ENCODE measurements around the gene PLPPR1.
A peak's percentile ranks its signal among the peaks of the same experiment; 100 is the strongest.

DNA sequence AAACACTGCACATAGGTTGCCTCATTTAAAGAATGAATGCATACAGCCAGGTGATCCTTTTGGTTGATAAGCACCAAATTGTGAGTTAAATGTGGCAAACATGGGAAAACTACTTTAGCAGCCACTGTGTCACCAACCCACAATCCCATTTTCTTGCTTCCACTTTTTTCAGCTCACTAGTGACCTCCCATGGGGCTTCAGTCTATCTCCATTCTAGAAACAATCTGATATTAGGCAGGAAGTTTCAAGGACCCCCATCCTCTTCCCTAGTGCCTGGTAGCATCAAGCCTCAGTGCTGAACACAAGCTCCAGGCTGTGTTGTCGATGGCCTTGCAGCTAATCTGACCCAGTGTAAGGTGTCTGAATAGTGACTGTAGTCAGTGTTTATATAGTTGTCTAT lies 66.2 kb downstream of the PLPPR1 start:
- TF ChIP-seq, protein P1, sequence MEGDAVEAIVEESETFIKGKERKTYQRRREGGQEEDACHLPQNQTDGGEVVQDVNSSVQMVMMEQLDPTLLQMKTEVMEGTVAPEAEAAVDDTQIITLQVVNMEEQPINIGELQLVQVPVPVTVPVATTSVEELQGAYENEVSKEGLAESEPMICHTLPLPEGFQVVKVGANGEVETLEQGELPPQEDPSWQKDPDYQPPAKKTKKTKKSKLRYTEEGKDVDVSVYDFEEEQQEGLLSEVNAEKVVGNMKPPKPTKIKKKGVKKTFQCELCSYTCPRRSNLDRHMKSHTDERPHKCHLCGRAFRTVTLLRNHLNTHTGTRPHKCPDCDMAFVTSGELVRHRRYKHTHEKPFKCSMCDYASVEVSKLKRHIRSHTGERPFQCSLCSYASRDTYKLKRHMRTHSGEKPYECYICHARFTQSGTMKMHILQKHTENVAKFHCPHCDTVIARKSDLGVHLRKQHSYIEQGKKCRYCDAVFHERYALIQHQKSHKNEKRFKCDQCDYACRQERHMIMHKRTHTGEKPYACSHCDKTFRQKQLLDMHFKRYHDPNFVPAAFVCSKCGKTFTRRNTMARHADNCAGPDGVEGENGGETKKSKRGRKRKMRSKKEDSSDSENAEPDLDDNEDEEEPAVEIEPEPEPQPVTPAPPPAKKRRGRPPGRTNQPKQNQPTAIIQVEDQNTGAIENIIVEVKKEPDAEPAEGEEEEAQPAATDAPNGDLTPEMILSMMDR (CRISPR knock-in tag; IDR thresholded peaks at IDR 0.05): peak; percentile 32; the same call in 1 of the 2 replicates
- TF ChIP-seq SRF (IDR thresholded peaks at IDR 0.05; ENCODE audit: low read depth, low read length): no peak
- TF ChIP-seq, protein P2, sequence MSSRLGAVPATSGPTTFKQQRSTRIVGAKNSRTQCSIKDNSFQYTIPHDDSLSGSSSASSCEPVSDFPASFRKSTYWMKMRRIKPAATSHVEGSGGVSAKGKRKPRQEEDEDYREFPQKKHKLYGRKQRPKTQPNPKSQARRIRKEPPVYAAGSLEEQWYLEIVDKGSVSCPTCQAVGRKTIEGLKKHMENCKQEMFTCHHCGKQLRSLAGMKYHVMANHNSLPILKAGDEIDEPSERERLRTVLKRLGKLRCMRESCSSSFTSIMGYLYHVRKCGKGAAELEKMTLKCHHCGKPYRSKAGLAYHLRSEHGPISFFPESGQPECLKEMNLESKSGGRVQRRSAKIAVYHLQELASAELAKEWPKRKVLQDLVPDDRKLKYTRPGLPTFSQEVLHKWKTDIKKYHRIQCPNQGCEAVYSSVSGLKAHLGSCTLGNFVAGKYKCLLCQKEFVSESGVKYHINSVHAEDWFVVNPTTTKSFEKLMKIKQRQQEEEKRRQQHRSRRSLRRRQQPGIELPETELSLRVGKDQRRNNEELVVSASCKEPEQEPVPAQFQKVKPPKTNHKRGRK (CRISPR knock-in tag; IDR thresholded peaks at IDR 0.05): no peak
- no peak for TF ChIP-seq PAX8 (CRISPR knock-in tag; IDR thresholded peaks at IDR 0.05; ENCODE audit: borderline replicate concordance)
- TF ChIP-seq, protein P3, sequence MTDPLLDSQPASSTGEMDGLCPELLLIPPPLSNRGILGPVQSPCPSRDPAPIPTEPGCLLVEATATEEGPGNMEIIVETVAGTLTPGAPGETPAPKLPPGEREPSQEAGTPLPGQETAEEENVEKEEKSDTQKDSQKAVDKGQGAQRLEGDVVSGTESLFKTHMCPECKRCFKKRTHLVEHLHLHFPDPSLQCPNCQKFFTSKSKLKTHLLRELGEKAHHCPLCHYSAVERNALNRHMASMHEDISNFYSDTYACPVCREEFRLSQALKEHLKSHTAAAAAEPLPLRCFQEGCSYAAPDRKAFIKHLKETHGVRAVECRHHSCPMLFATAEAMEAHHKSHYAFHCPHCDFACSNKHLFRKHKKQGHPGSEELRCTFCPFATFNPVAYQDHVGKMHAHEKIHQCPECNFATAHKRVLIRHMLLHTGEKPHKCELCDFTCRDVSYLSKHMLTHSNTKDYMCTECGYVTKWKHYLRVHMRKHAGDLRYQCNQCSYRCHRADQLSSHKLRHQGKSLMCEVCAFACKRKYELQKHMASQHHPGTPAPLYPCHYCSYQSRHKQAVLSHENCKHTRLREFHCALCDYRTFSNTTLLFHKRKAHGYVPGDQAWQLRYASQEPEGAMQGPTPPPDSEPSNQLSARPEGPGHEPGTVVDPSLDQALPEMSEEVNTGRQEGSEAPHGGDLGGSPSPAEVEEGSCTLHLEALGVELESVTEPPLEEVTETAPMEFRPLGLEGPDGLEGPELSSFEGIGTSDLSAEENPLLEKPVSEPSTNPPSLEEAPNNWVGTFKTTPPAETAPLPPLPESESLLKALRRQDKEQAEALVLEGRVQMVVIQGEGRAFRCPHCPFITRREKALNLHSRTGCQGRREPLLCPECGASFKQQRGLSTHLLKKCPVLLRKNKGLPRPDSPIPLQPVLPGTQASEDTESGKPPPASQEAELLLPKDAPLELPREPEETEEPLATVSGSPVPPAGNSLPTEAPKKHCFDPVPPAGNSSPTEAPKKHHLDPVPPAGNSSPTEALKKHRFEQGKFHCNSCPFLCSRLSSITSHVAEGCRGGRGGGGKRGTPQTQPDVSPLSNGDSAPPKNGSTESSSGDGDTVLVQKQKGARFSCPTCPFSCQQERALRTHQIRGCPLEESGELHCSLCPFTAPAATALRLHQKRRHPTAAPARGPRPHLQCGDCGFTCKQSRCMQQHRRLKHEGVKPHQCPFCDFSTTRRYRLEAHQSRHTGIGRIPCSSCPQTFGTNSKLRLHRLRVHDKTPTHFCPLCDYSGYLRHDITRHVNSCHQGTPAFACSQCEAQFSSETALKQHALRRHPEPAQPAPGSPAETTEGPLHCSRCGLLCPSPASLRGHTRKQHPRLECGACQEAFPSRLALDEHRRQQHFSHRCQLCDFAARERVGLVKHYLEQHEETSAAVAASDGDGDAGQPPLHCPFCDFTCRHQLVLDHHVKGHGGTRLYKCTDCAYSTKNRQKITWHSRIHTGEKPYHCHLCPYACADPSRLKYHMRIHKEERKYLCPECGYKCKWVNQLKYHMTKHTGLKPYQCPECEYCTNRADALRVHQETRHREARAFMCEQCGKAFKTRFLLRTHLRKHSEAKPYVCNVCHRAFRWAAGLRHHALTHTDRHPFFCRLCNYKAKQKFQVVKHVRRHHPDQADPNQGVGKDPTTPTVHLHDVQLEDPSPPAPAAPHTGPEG (CRISPR knock-in tag; IDR thresholded peaks at IDR 0.05): no peak
- TF ChIP-seq ZZZ3 (CRISPR knock-in tag; IDR thresholded peaks at IDR 0.05; ENCODE audit: borderline replicate concordance): no peak
- TF ChIP-seq, protein P4, sequence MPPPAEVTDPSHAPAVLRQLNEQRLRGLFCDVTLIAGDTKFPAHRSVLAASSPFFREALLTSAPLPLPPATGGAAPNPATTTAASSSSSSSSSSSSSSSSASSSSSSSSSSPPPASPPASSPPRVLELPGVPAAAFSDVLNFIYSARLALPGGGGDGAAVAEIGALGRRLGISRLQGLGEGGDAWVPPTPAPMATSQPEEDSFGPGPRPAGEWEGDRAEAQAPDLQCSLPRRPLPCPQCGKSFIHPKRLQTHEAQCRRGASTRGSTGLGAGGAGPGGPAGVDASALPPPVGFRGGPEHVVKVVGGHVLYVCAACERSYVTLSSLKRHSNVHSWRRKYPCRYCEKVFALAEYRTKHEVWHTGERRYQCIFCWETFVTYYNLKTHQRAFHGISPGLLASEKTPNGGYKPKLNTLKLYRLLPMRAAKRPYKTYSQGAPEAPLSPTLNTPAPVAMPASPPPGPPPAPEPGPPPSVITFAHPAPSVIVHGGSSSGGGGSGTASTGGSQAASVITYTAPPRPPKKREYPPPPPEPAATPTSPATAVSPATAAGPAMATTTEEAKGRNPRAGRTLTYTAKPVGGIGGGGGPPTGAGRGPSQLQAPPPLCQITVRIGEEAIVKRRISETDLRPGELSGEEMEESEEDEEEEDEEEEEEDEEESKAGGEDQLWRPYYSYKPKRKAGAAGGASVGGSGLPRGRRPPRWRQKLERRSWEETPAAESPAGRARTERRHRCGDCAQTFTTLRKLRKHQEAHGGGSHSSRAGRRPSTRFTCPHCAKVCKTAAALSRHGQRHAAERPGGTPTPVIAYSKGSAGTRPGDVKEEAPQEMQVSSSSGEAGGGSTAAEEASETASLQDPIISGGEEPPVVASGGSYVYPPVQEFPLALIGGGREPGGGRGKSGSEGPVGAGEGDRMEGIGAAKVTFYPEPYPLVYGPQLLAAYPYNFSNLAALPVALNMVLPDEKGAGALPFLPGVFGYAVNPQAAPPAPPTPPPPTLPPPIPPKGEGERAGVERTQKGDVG (CRISPR knock-in tag; IDR thresholded peaks at IDR 0.05; ENCODE audit: borderline replicate concordance): no peak
- TF ChIP-seq RFX5 (IDR thresholded peaks at IDR 0.05; ENCODE audit: low read depth, low read length): no peak
